Peyer's patch (tissue), 4 donors: ENCODE results near the gene SLX4IP. TPM values are rescaled to one million over a fixed set of nuclear protein-coding genes. Genes with fewer than 3 reads are reported as not detected.

Source experiments
- DNase-seq, 3 donors: peaks; one replicate each; pipeline ENCODE4 v3.0.0-alpha.2; 2017 to 2019
- H3K27ac ChIP-seq, 4 donors: fragments of 200-600 bp; sonication (generic); one replicate each; pipeline ENCODE4 v1.5.1; 2016 to 2019
- H3K27me3 ChIP-seq, 2 donors: fragments of 200-600 bp; sonication (generic); one replicate each; pipeline ENCODE4 v1.5.1; 2019
- H3K36me3 ChIP-seq, 3 donors: fragments of 200-600 bp; sonication (generic); one replicate each; pipeline ENCODE4 v1.5.1; 2016 to 2019
- H3K4me1 ChIP-seq, 4 donors: fragments of 200-600 bp; sonication (generic); one replicate each; pipeline ENCODE4 v1.5.1; 2016 to 2019
- H3K4me3 ChIP-seq, 4 donors: fragments of 200-600 bp; sonication (generic); 1 replicate in 3 of 4; 2 replicates in 1 of 4; pipeline ENCODE4 v1.5.1; 2016 to 2019; ENCODE audit warnings: mild to moderate bottlenecking in 1 of 4
- H3K9me3 ChIP-seq, 4 donors: fragments of 200-600 bp; sonication (generic); one replicate each; pipeline ENCODE4 v1.5.1; 2016 to 2019; ENCODE audit warnings: mild to moderate bottlenecking in 1 of 4
- CTCF ChIP-seq, 6 experiments: fragments of 450-650 bp in 4 of 6; fragments of 200-600 bp in 2 of 6; sonication (generic) in 1 of 6; IDR thresholded peaks; one replicate each; pipeline ENCODE4 v1.5.1; 2017 to 2019; ENCODE audit warnings: antibody characterized with exemption in 6 of 6, mild to moderate bottlenecking in 3 of 6, moderate library complexity in 1 of 6
- POLR2A ChIP-seq, 2 donors: fragments of 450-650 bp; IDR thresholded peaks; one replicate each; pipeline ENCODE4 v1.5.1; 2017; ENCODE audit warnings: antibody characterized with exemption in 2 of 2, mild to moderate bottlenecking in 2 of 2, moderate library complexity in 2 of 2
- total RNA-seq, 4 donors: library from RNA; depleted of rRNA; stranded (reverse); fragments of >200 nt; gene quantifications; one replicate each; pipeline ENCODE4 v1.1.0, GENCODE V29; 2016

The SLX4IP gene
- total RNA-seq, 4 donors from 2014 or later: 6.1 to 9.0 (median 7.9) TPM

GRCh38 chr20:10640897-10641296 lies 205.8 kb downstream of the SLX4IP start:
- H3K9me3 ChIP-seq: no peaks in the 10 kb centered on the region
- H3K4me1 ChIP-seq: peaks cover 0 to 11% (median 0%) of the 10 kb centered on the region in 4 donors
- DNase-seq: no peak
- H3K36me3 ChIP-seq: peaks cover 0 to 80% (median 0%) of the 10 kb centered on the region in 3 donors
- peak overlapping the region in 1 of 4 donors; percentile 13 for H3K27ac ChIP-seq
- TF ChIP-seq POLR2A (IDR thresholded peaks at IDR 0.05) (no peak), CTCF (IDR thresholded peaks at IDR 0.05) (no peak)
- H3K27me3 ChIP-seq: no peaks in the 10 kb centered on the region
- no peak overlapping the region for H3K4me3 ChIP-seq

GRCh38 chr20:10641467-10641866 lies 206.4 kb downstream of the SLX4IP start:
- no peak for TF ChIP-seq POLR2A (IDR thresholded peaks at IDR 0.05)
- TF ChIP-seq CTCF (IDR thresholded peaks at IDR 0.05): no peak
- no peak for DNase-seq
- Histone ChIP-seq H3K27me3 (no peaks in the 10 kb centered on the region), H3K36me3 (peaks cover 0 to 85% (median 0%) of the 10 kb centered on the region in 3 donors), H3K9me3 (no peaks in the 10 kb centered on the region), H3K4me1 (peaks cover 0 to 5% (median 0%) of the 10 kb centered on the region in 4 donors), H3K27ac (no peak overlapping the region), H3K4me3 (no peak overlapping the region)

- TF ChIP-seq POLR2A (IDR thresholded peaks at IDR 0.05): no peak
- TF ChIP-seq CTCF (IDR thresholded peaks at IDR 0.05): no peak
- DNase-seq: no peak
- Histone ChIP-seq H3K9me3 (no peaks in the 10 kb centered on the region), H3K27me3 (no peaks in the 10 kb centered on the region), H3K4me3 (no peak overlapping the region), H3K27ac (no peak overlapping the region), H3K4me1 (peaks cover 0 to 1% (median 0%) of the 10 kb centered on the region in 4 donors), H3K36me3 (peaks cover 0 to 90% (median 0%) of the 10 kb centered on the region in 3 donors)
Measured at GRCh38 chr20:10641893-10642292, 206.8 kb downstream of the SLX4IP start.

- no peak for DNase-seq
- Histone ChIP-seq H3K4me1 (no peaks in the 10 kb centered on the region), H3K4me3 (no peak overlapping the region), H3K27me3 (no peaks in the 10 kb centered on the region), H3K36me3 (peaks cover 0 to 92% (median 0%) of the 10 kb centered on the region in 3 donors), H3K9me3 (no peaks in the 10 kb centered on the region), H3K27ac (no peak overlapping the region)
- no peak for TF ChIP-seq POLR2A (IDR thresholded peaks at IDR 0.05)
- TF ChIP-seq CTCF (IDR thresholded peaks at IDR 0.05): no peak
Measured at GRCh38 chr20:10642856-10643559, 207.9 kb downstream of the SLX4IP start.

- no peak for DNase-seq
- no peak overlapping the region for H3K27ac ChIP-seq
- H3K4me3 ChIP-seq: no peak overlapping the region
- no peaks in the 10 kb centered on the region for H3K27me3 ChIP-seq
- TF ChIP-seq POLR2A (IDR thresholded peaks at IDR 0.05): no peak
- TF ChIP-seq CTCF (IDR thresholded peaks at IDR 0.05): no peak
- peaks cover 0 to 97% (median 0%) of the 10 kb centered on the region in 3 donors for H3K36me3 ChIP-seq
- no peaks in the 10 kb centered on the region for H3K4me1 ChIP-seq
- H3K9me3 ChIP-seq: no peaks in the 10 kb centered on the region
Measured at GRCh38 chr20:10643560-10643873, 208.4 kb downstream of the SLX4IP start.
